HEK293 (cell line): ENCODE results near the gene LDLRAD4.

Experiments
- CTCF ChIA-PET: fragments of 350-600 bp; formaldehyde crosslinking; extraction: SDS; loops from one replicate; lab custom pipeline; 2021; ENCODE audit warnings: antibody characterized with exemption; lab: Yijun Ruan, JAX
- POLR2A ChIA-PET: fragments of 300-600 bp; formaldehyde crosslinking; extraction: SDS; loops from one replicate; lab custom pipeline; 2020; ENCODE audit warnings: antibody characterized with exemption, inconsistent platforms; lab: Yijun Ruan, JAX
- H3K27ac ChIP-seq: fragments of 200-500 bp; sonication (Bioruptor generic); 2 replicates; pipeline ENCODE4 v1.5.1; 2014; ENCODE audit warnings: low read depth, low read length, control low read depth, inconsistent platforms; ENCODE audit errors: extremely low read depth
- H3K36me3 ChIP-seq, 2 experiments: fragments of 200-500 bp in 1 of 2; sonication (Bioruptor generic) in 1 of 2; 1 replicate in 1 of 2; 2 replicates in 1 of 2; pipeline ENCODE4 v1.5.1; 2014 to 2017; ENCODE audit warnings: inconsistent platforms in 2 of 2, low read length in 2 of 2; ENCODE audit not compliant: control insufficient read depth in 2 of 2, insufficient read depth in 1 of 2
- H3K4me1 ChIP-seq: fragments of 200-500 bp; sonication (Bioruptor generic); 2 replicates; pipeline ENCODE4 v1.5.1; 2014; ENCODE audit warnings: mild to moderate bottlenecking, low read length, inconsistent platforms; ENCODE audit not compliant: control insufficient read depth, insufficient read depth
- H3K4me3 ChIP-seq: 2 replicates; pipeline ENCODE4 v1.5.1; 2011; ENCODE audit warnings: low read depth, mild to moderate bottlenecking, control low read depth, low read length, moderate library complexity
- H3K9me3 ChIP-seq: fragments of 200-500 bp; sonication (Bioruptor generic); 2 replicates; pipeline ENCODE4 v1.5.1; 2014; ENCODE audit warnings: low read depth, low read length, inconsistent platforms; ENCODE audit not compliant: control insufficient read depth, insufficient read depth
- KLF1 ChIP-seq: fragments of 450-650 bp; formaldehyde crosslinking; IDR thresholded peaks from 2 replicates; pipeline ENCODE4 v1.5.1; 2016; ENCODE audit warnings: missing biosample characterization, missing genetic modification characterization
- MZF1 ChIP-seq: fragments of 450-650 bp; formaldehyde crosslinking; IDR thresholded peaks from 2 replicates; pipeline ENCODE4 v1.5.1; 2017; ENCODE audit warnings: missing biosample characterization, missing genetic modification characterization, borderline replicate concordance
- SCRT1 ChIP-seq: fragments of 450-650 bp; formaldehyde crosslinking; IDR thresholded peaks from 2 replicates; pipeline ENCODE4 v1.5.1; 2016; ENCODE audit warnings: missing biosample characterization, missing genetic modification characterization, borderline replicate concordance
- SCRT2 ChIP-seq: fragments of 450-650 bp; formaldehyde crosslinking; IDR thresholded peaks from 2 replicates; pipeline ENCODE4 v1.5.1; 2016; ENCODE audit warnings: missing biosample characterization, missing genetic modification characterization
- YY2 ChIP-seq: fragments of 450-650 bp; formaldehyde crosslinking; IDR thresholded peaks from 2 replicates; pipeline ENCODE4 v1.5.1; 2016; ENCODE audit warnings: missing biosample characterization, missing genetic modification characterization
- ZBTB7A ChIP-seq: fragments of 450-650 bp; formaldehyde crosslinking; IDR thresholded peaks from 2 replicates; pipeline ENCODE4 v1.5.1; 2016; ENCODE audit warnings: low read depth, missing biosample characterization, missing genetic modification characterization
- ZFP37 ChIP-seq: fragments of 450-650 bp; formaldehyde crosslinking; IDR thresholded peaks from 2 replicates; pipeline ENCODE4 v1.5.1; 2016; ENCODE audit warnings: missing biosample characterization, missing genetic modification characterization
- ZNF112 ChIP-seq: fragments of 450-650 bp; formaldehyde crosslinking; IDR thresholded peaks from 2 replicates; pipeline ENCODE4 v1.5.0; 2017; ENCODE audit warnings: missing biosample characterization, missing genetic modification characterization
- ZNF155 ChIP-seq: fragments of 450-650 bp; formaldehyde crosslinking; IDR thresholded peaks from 2 replicates; pipeline ENCODE4 v1.5.1; 2016; ENCODE audit warnings: missing biosample characterization, missing genetic modification characterization
- ZNF157 ChIP-seq: fragments of 450-650 bp; formaldehyde crosslinking; IDR thresholded peaks from 2 replicates; pipeline ENCODE4 v1.5.1; 2016; ENCODE audit warnings: missing biosample characterization, missing genetic modification characterization
- ZNF169 ChIP-seq: fragments of 450-650 bp; formaldehyde crosslinking; IDR thresholded peaks from 2 replicates; pipeline ENCODE4 v1.5.1; 2016; ENCODE audit warnings: missing biosample characterization, missing genetic modification characterization
- ZNF211 ChIP-seq: fragments of 450-650 bp; formaldehyde crosslinking; IDR thresholded peaks from 2 replicates; pipeline ENCODE4 v1.5.1; 2016; ENCODE audit warnings: low read depth, missing biosample characterization, missing genetic modification characterization
- ZNF311 ChIP-seq: fragments of 450-650 bp; formaldehyde crosslinking; IDR thresholded peaks from 2 replicates; pipeline ENCODE4 v1.5.1; 2017; ENCODE audit warnings: missing biosample characterization, missing genetic modification characterization, borderline replicate concordance
- ZNF354C ChIP-seq: fragments of 450-650 bp; formaldehyde crosslinking; IDR thresholded peaks from 2 replicates; pipeline ENCODE4 v1.5.1; 2016; ENCODE audit warnings: missing biosample characterization, missing genetic modification characterization, low read depth, borderline replicate concordance
- ZNF37A ChIP-seq: fragments of 450-650 bp; IDR thresholded peaks from 2 replicates; pipeline ENCODE4 v1.5.1; 2018; ENCODE audit warnings: missing biosample characterization, missing genetic modification characterization
- ZNF423 ChIP-seq: fragments of 450-650 bp; formaldehyde crosslinking; IDR thresholded peaks from 2 replicates; pipeline ENCODE4 v1.5.1; 2016; ENCODE audit warnings: missing biosample characterization, missing genetic modification characterization
- ZNF433 ChIP-seq: fragments of 450-650 bp; formaldehyde crosslinking; IDR thresholded peaks from 2 replicates; pipeline ENCODE4 v1.5.1; 2016; ENCODE audit warnings: missing biosample characterization, missing genetic modification characterization, low read depth
- ZNF521 ChIP-seq: fragments of 450-650 bp; formaldehyde crosslinking; IDR thresholded peaks from 2 replicates; pipeline ENCODE4 v1.5.1; 2017; ENCODE audit warnings: missing biosample characterization, mild to moderate bottlenecking, missing genetic modification characterization
- ZNF544 ChIP-seq: fragments of 450-650 bp; formaldehyde crosslinking; IDR thresholded peaks from 2 replicates; pipeline ENCODE4 v1.5.0; 2017; ENCODE audit warnings: missing biosample characterization, missing genetic modification characterization
- ZNF629 ChIP-seq: fragments of 450-650 bp; formaldehyde crosslinking; IDR thresholded peaks from 2 replicates; pipeline ENCODE4 v1.5.1; 2017; ENCODE audit warnings: missing biosample characterization, missing genetic modification characterization
- ZNF677 ChIP-seq: fragments of 450-650 bp; IDR thresholded peaks from 2 replicates; pipeline ENCODE4 v1.5.0; 2018; ENCODE audit warnings: missing biosample characterization, mild to moderate bottlenecking, missing genetic modification characterization, moderate library complexity
- ZNF76 ChIP-seq: fragments of 450-650 bp; formaldehyde crosslinking; IDR thresholded peaks from 2 replicates; pipeline ENCODE4; 2016; ENCODE audit warnings: low read depth, missing biosample characterization, missing genetic modification characterization, borderline replicate concordance
- ZNF785 ChIP-seq: fragments of 450-650 bp; formaldehyde crosslinking; IDR thresholded peaks from 2 replicates; pipeline ENCODE4 v1.5.1; 2016; ENCODE audit warnings: missing biosample characterization, missing genetic modification characterization
- TF ChIP-seq, protein P1 (sequence below): fragments of 450-650 bp; formaldehyde crosslinking; IDR thresholded peaks from 2 replicates; pipeline ENCODE4 v1.5.1; 2016; ENCODE audit warnings: missing biosample characterization, missing genetic modification characterization
- TF ChIP-seq, protein P2 (sequence below): fragments of 450-650 bp; formaldehyde crosslinking; conservative IDR thresholded peaks from 2 replicates; pipeline ENCODE4 v1.5.1; 2016; ENCODE audit warnings: low read depth, missing biosample characterization, missing genetic modification characterization
- TF ChIP-seq, protein P3 (sequence below): fragments of 450-650 bp; formaldehyde crosslinking; IDR thresholded peaks from 2 replicates; pipeline ENCODE4 v1.5.1; 2016; ENCODE audit warnings: missing biosample characterization, missing genetic modification characterization

Gene LDLRAD4

DNA sequence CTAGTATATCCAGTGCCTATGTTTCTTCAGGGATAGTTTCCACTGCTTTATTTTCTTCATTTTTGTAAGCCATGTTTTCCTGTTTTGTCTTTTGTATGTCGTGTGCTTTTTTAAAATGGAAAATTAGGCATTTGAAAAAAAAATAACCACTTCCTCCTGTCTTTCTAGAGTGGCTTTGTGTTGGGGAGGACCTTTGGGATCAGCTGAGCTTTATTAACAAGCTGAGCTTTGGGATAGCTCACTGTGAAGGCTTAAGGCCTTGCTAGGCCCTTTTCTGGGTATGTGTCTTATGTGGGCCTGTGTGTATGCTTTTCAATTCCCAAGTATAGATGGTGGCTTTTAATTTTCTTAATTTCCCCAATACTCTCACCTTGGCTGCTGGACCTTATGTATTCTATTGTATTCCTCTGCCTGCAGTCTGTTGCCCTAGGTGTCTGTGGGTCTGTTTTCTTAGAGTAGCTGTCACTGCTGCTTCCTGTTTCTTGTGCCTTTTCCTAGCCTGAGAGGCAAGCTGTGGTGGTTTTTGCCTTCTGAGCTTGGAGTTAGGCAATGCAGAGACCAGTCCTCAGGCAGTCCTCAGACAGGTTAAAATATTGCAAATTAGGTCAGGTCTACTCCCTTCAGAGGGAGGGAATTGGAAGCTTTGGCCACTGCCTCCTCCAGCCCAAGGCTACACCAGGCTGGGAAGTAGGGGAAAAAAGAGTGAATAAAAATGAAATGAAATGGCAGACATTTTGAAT, 134.7 kb downstream of the LDLRAD4 start:
- Histone ChIP-seq H3K27ac (no peak overlapping the region), H3K9me3 (no peaks in the 10 kb centered on the region), H3K4me1 (no peaks in the 10 kb centered on the region), H3K4me3 (no peak overlapping the region), H3K36me3 (no peaks in the 10 kb centered on the region; a peak in 1 of 3 replicates)
- CTCF ChIA-PET, result interaction anchor here (0.7 kb wide), 1 partner anchor 1115 kb away, joined by 3 read pairs; no protein-coding TSS in a partner anchor
- POLR2A ChIA-PET, result interaction anchor here (0.7 kb wide), 1 partner anchor 1625 kb away, joined by 3 read pairs; no protein-coding TSS in a partner anchor
- TF ChIP-seq ZNF785 (tag by site-specific recombination) (no peak), SCRT2 (tag by site-specific recombination) (no peak), MZF1 (tag by site-specific recombination) (no peak), KLF1 (tag by site-specific recombination) (no peak), ZNF354C (tag by site-specific recombination) (no peak), ZNF37A (tag by site-specific recombination) (no peak), ZNF677 (tag by site-specific recombination) (no peak), ZNF544 (tag by site-specific recombination) (no peak), ZNF521 (tag by site-specific recombination) (no peak), ZNF311 (tag by site-specific recombination) (no peak), ZNF157 (no peak), YY2 (no peak), ZFP37 (tag by site-specific recombination) (no peak), SCRT1 (no peak), ZNF433 (tag by site-specific recombination) (no peak), ZBTB7A (tag by site-specific recombination) (no peak)
- TF ChIP-seq, protein P1, sequence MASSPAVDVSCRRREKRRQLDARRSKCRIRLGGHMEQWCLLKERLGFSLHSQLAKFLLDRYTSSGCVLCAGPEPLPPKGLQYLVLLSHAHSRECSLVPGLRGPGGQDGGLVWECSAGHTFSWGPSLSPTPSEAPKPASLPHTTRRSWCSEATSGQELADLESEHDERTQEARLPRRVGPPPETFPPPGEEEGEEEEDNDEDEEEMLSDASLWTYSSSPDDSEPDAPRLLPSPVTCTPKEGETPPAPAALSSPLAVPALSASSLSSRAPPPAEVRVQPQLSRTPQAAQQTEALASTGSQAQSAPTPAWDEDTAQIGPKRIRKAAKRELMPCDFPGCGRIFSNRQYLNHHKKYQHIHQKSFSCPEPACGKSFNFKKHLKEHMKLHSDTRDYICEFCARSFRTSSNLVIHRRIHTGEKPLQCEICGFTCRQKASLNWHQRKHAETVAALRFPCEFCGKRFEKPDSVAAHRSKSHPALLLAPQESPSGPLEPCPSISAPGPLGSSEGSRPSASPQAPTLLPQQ (tag by site-specific recombination), result no peak

DNA sequence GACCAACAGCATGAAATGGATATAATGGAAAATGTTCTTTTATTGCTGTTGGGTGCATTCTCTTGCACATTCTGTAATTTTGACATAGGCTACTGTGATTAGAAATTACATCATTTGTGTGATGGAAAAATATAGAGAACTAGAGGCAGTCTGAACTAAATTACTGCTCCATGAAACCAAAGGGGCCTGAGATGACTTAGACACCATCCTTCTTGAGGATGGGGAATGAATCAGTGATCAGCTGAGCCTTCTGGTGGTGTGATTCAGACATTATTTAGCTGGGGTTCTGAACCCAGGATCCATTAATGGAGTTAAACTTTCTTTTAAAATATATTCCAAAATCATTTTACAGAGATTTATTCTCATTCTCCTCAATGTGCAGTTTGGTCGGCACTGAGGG, 135.8 kb downstream of the LDLRAD4 start:
- CTCF ChIA-PET, result no interaction called here
- Histone ChIP-seq H3K9me3 (no peaks in the 10 kb centered on the region), H3K36me3 (no peaks in the 10 kb centered on the region; a peak in 1 of 3 replicates), H3K4me1 (no peaks in the 10 kb centered on the region), H3K4me3 (no peak overlapping the region), H3K27ac (no peak overlapping the region)
- POLR2A ChIA-PET, result no interaction called here
- TF ChIP-seq ZNF76 (tag by site-specific recombination) (no peak), ZFP37 (tag by site-specific recombination) (no peak), ZNF112 (tag by site-specific recombination) (no peak), ZNF629 (no peak), ZNF155 (tag by site-specific recombination) (no peak), ZNF211 (no peak), KLF1 (tag by site-specific recombination) (no peak), ZNF423 (tag by site-specific recombination) (no peak), ZNF169 (no peak)
- TF ChIP-seq, protein P2, sequence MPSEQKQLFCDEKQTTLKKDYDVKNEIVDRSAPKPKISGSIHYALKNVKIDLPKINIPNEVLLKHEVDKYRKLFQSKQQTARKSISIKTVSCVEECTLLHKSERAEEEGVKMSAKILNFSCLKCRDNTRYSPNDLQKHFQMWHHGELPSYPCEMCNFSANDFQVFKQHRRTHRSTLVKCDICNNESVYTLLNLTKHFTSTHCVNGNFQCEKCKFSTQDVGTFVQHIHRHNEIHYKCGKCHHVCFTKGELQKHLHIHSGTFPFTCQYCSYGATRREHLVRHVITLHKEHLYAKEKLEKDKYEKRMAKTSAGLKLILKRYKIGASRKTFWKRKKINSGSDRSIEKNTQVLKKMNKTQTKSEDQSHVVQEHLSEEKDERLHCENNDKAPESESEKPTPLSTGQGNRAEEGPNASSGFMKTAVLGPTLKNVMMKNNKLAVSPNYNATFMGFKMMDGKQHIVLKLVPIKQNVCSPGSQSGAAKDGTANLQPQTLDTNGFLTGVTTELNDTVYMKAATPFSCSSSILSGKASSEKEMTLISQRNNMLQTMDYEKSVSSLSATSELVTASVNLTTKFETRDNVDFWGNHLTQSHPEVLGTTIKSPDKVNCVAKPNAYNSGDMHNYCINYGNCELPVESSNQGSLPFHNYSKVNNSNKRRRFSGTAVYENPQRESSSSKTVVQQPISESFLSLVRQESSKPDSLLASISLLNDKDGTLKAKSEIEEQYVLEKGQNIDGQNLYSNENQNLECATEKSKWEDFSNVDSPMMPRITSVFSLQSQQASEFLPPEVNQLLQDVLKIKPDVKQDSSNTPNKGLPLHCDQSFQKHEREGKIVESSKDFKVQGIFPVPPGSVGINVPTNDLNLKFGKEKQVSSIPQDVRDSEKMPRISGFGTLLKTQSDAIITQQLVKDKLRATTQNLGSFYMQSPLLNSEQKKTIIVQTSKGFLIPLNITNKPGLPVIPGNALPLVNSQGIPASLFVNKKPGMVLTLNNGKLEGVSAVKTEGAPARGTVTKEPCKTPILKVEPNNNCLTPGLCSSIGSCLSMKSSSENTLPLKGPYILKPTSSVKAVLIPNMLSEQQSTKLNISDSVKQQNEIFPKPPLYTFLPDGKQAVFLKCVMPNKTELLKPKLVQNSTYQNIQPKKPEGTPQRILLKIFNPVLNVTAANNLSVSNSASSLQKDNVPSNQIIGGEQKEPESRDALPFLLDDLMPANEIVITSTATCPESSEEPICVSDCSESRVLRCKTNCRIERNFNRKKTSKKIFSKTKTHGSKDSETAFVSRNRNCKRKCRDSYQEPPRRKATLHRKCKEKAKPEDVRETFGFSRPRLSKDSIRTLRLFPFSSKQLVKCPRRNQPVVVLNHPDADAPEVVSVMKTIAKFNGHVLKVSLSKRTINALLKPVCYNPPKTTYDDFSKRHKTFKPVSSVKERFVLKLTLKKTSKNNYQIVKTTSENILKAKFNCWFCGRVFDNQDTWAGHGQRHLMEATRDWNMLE (tag by site-specific recombination), result no peak
- TF ChIP-seq, protein P3, sequence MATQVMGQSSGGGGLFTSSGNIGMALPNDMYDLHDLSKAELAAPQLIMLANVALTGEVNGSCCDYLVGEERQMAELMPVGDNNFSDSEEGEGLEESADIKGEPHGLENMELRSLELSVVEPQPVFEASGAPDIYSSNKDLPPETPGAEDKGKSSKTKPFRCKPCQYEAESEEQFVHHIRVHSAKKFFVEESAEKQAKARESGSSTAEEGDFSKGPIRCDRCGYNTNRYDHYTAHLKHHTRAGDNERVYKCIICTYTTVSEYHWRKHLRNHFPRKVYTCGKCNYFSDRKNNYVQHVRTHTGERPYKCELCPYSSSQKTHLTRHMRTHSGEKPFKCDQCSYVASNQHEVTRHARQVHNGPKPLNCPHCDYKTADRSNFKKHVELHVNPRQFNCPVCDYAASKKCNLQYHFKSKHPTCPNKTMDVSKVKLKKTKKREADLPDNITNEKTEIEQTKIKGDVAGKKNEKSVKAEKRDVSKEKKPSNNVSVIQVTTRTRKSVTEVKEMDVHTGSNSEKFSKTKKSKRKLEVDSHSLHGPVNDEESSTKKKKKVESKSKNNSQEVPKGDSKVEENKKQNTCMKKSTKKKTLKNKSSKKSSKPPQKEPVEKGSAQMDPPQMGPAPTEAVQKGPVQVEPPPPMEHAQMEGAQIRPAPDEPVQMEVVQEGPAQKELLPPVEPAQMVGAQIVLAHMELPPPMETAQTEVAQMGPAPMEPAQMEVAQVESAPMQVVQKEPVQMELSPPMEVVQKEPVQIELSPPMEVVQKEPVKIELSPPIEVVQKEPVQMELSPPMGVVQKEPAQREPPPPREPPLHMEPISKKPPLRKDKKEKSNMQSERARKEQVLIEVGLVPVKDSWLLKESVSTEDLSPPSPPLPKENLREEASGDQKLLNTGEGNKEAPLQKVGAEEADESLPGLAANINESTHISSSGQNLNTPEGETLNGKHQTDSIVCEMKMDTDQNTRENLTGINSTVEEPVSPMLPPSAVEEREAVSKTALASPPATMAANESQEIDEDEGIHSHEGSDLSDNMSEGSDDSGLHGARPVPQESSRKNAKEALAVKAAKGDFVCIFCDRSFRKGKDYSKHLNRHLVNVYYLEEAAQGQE (tag by site-specific recombination), result no peak
